HEK293 (cell line): ENCODE measurements around the gene ISCU.

Experiments used
- IKZF3 ChIP-seq: fragments of 450-650 bp; IDR thresholded peaks from 2 replicates; pipeline ENCODE4 v1.5.0; 2018; ENCODE audit warnings: missing biosample characterization, mild to moderate bottlenecking, missing genetic modification characterization, moderate library complexity
- KLF7 ChIP-seq: fragments of 450-650 bp; formaldehyde crosslinking; IDR thresholded peaks from 2 replicates; pipeline ENCODE4 v1.5.1; 2016; ENCODE audit warnings: missing biosample characterization, missing genetic modification characterization, borderline replicate concordance
- OSR2 ChIP-seq: fragments of 450-650 bp; formaldehyde crosslinking; IDR thresholded peaks from 2 replicates; pipeline ENCODE4 v1.5.1; 2016; ENCODE audit warnings: missing biosample characterization, missing genetic modification characterization
- PRDM1 ChIP-seq: fragments of 450-650 bp; formaldehyde crosslinking; IDR thresholded peaks from 2 replicates; pipeline ENCODE4; 2016; ENCODE audit warnings: missing biosample characterization, missing genetic modification characterization
- WT1 ChIP-seq: fragments of 450-650 bp; formaldehyde crosslinking; IDR thresholded peaks from 2 replicates; pipeline ENCODE4 v1.5.1; 2016; ENCODE audit warnings: missing biosample characterization, missing genetic modification characterization
- ZIC2 ChIP-seq: fragments of 450-650 bp; formaldehyde crosslinking; IDR thresholded peaks from 2 replicates; pipeline ENCODE4 v1.5.1; 2016; ENCODE audit warnings: missing biosample characterization, missing genetic modification characterization
- ZNF184 ChIP-seq: fragments of 450-650 bp; IDR thresholded peaks from 2 replicates; pipeline ENCODE4 v1.5.1; 2018; ENCODE audit warnings: missing biosample characterization, mild to moderate bottlenecking, missing genetic modification characterization
- ZNF501 ChIP-seq: fragments of 450-650 bp; formaldehyde crosslinking; IDR thresholded peaks from 2 replicates; pipeline ENCODE4 v1.5.1; 2016; ENCODE audit warnings: missing biosample characterization, missing genetic modification characterization
- ZNF549 ChIP-seq: fragments of 450-650 bp; IDR thresholded peaks from 2 replicates; pipeline ENCODE4 v1.5.1; 2018; ENCODE audit warnings: missing biosample characterization, missing genetic modification characterization, mild to moderate bottlenecking, inconsistent platforms, moderate library complexity
- ZNF555 ChIP-seq: fragments of 450-650 bp; formaldehyde crosslinking; conservative IDR thresholded peaks from 2 replicates; pipeline ENCODE4 v1.5.1; 2017; ENCODE audit warnings: missing biosample characterization, mild to moderate bottlenecking, missing genetic modification characterization, inconsistent platforms
- ZNF600 ChIP-seq: fragments of 450-650 bp; formaldehyde crosslinking; IDR thresholded peaks from 2 replicates; pipeline ENCODE4 v1.5.1; 2016; ENCODE audit warnings: missing biosample characterization, missing genetic modification characterization
- ZSCAN30 ChIP-seq: fragments of 450-650 bp; IDR thresholded peaks from 2 replicates; pipeline ENCODE4 v1.5.1; 2018; ENCODE audit warnings: missing biosample characterization, mild to moderate bottlenecking, missing genetic modification characterization, moderate library complexity
- TF ChIP-seq, protein P1 (sequence below): fragments of 450-650 bp; formaldehyde crosslinking; IDR thresholded peaks from 2 replicates; pipeline ENCODE4 v1.5.1; 2016; ENCODE audit warnings: missing biosample characterization, missing genetic modification characterization
- TF ChIP-seq, protein P2 (sequence below): fragments of 450-650 bp; formaldehyde crosslinking; IDR thresholded peaks from 2 replicates; pipeline ENCODE4 v1.5.1; 2016; ENCODE audit warnings: missing biosample characterization, missing genetic modification characterization
- TF ChIP-seq, protein P3 (sequence below): fragments of 450-650 bp; formaldehyde crosslinking; IDR thresholded peaks from 2 replicates; pipeline ENCODE4 v1.5.1; 2016; ENCODE audit warnings: missing biosample characterization, missing genetic modification characterization
- TF ChIP-seq, protein P4 (sequence below): fragments of 450-650 bp; formaldehyde crosslinking; IDR thresholded peaks from 2 replicates; pipeline ENCODE4 v1.5.1; 2016; ENCODE audit warnings: missing biosample characterization, missing genetic modification characterization
- TF ChIP-seq, protein P5 (sequence below): fragments of 450-650 bp; formaldehyde crosslinking; IDR thresholded peaks from 2 replicates; pipeline ENCODE4 v1.5.1; 2017; ENCODE audit warnings: missing biosample characterization, missing genetic modification characterization

ISCU gene

DNA sequence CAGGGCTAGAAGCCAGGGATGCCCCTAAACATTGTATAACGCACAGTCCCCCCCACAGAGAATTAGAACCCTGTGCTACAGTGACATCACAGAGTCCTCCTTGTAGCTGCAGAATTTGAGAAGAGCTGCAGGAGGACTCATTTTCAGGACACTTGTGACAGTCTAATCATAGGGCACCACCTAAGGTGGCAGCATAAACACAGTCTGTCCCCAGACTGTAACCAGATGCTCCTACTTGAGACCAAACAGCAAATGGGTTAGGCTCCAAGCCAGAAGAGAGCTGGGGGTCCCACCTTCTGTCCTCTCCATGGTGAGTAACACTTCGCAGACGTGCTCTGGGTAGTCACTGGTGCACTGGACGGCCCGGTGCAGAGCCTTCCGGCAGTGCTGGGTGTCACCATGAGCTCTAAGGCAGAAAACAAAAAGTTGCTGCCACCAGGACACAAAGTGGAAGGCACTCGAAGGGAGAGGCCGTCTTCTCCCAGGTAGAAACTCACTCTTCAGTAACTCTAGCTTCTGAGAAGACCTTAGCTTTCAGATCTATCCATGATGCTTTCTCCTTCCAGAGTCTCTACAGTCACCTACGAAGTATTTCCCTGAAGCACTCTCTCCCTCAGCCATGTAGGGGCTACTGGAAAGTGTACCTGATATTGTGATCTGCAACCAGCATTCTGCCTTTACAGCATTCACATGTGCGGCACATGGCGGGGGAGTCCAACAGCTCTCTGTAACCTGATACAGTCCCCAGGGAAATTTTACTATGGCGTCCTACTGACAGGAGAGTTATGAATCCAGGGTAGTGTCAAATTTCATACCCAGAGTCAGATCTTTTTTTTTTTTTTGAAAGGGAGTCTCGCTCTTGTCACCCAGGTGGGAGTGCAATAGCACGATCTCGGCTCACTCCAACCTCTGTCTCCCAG lies 30.2 kb upstream of the ISCU start (continued):
- TF ChIP-seq, protein P1, sequence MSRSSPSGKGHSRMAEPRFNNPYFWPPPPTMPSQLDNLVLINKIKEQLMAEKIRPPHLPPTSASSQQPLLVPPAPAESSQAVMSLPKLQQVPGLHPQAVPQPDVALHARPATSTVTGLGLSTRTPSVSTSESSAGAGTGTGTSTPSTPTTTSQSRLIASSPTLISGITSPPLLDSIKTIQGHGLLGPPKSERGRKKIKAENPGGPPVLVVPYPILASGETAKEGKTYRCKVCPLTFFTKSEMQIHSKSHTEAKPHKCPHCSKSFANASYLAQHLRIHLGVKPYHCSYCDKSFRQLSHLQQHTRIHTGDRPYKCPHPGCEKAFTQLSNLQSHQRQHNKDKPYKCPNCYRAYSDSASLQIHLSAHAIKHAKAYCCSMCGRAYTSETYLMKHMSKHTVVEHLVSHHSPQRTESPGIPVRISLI: peak; percentile 85
- no peak for TF ChIP-seq ZNF555 (tag by site-specific recombination)
- TF ChIP-seq ZSCAN30 (tag by site-specific recombination): peak; percentile 30; the same call in 1 of the 2 replicates
- peak; percentile 81 for TF ChIP-seq IKZF3
- peak; percentile 80 for TF ChIP-seq ZNF600 (tag by site-specific recombination)
- TF ChIP-seq ZNF184 (tag by site-specific recombination): no peak
- TF ChIP-seq OSR2 (tag by site-specific recombination): peak; percentile 69
- peak; percentile 55; the same call in 1 of the 2 replicates for TF ChIP-seq PRDM1
- TF ChIP-seq KLF7 (tag by site-specific recombination): no peak
- TF ChIP-seq, protein P2, sequence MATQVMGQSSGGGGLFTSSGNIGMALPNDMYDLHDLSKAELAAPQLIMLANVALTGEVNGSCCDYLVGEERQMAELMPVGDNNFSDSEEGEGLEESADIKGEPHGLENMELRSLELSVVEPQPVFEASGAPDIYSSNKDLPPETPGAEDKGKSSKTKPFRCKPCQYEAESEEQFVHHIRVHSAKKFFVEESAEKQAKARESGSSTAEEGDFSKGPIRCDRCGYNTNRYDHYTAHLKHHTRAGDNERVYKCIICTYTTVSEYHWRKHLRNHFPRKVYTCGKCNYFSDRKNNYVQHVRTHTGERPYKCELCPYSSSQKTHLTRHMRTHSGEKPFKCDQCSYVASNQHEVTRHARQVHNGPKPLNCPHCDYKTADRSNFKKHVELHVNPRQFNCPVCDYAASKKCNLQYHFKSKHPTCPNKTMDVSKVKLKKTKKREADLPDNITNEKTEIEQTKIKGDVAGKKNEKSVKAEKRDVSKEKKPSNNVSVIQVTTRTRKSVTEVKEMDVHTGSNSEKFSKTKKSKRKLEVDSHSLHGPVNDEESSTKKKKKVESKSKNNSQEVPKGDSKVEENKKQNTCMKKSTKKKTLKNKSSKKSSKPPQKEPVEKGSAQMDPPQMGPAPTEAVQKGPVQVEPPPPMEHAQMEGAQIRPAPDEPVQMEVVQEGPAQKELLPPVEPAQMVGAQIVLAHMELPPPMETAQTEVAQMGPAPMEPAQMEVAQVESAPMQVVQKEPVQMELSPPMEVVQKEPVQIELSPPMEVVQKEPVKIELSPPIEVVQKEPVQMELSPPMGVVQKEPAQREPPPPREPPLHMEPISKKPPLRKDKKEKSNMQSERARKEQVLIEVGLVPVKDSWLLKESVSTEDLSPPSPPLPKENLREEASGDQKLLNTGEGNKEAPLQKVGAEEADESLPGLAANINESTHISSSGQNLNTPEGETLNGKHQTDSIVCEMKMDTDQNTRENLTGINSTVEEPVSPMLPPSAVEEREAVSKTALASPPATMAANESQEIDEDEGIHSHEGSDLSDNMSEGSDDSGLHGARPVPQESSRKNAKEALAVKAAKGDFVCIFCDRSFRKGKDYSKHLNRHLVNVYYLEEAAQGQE (tag by site-specific recombination): 0 out of 2 replicates have a peak, but pooled peaks have one; percentile 9
- TF ChIP-seq, protein P3, sequence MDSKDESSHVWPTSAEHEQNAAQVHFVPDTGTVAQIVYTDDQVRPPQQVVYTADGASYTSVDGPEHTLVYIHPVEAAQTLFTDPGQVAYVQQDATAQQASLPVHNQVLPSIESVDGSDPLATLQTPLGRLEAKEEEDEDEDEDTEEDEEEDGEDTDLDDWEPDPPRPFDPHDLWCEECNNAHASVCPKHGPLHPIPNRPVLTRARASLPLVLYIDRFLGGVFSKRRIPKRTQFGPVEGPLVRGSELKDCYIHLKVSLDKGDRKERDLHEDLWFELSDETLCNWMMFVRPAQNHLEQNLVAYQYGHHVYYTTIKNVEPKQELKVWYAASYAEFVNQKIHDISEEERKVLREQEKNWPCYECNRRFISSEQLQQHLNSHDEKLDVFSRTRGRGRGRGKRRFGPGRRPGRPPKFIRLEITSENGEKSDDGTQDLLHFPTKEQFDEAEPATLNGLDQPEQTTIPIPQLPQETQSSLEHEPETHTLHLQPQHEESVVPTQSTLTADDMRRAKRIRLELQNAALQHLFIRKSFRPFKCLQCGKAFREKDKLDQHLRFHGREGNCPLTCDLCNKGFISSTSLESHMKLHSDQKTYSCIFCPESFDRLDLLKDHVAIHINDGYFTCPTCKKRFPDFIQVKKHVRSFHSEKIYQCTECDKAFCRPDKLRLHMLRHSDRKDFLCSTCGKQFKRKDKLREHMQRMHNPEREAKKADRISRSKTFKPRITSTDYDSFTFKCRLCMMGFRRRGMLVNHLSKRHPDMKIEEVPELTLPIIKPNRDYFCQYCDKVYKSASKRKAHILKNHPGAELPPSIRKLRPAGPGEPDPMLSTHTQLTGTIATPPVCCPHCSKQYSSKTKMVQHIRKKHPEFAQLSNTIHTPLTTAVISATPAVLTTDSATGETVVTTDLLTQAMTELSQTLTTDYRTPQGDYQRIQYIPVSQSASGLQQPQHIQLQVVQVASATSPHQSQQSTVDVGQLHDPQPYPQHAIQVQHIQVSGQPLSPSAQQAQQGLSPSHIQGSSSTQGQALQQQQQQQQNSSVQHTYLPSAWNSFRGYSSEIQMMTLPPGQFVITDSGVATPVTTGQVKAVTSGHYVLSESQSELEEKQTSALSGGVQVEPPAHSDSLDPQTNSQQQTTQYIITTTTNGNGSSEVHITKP: peak; percentile 78
- TF ChIP-seq, protein P4, sequence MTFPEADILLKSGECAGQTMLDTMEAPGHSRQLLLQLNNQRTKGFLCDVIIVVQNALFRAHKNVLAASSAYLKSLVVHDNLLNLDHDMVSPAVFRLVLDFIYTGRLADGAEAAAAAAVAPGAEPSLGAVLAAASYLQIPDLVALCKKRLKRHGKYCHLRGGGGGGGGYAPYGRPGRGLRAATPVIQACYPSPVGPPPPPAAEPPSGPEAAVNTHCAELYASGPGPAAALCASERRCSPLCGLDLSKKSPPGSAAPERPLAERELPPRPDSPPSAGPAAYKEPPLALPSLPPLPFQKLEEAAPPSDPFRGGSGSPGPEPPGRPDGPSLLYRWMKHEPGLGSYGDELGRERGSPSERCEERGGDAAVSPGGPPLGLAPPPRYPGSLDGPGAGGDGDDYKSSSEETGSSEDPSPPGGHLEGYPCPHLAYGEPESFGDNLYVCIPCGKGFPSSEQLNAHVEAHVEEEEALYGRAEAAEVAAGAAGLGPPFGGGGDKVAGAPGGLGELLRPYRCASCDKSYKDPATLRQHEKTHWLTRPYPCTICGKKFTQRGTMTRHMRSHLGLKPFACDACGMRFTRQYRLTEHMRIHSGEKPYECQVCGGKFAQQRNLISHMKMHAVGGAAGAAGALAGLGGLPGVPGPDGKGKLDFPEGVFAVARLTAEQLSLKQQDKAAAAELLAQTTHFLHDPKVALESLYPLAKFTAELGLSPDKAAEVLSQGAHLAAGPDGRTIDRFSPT (tag by site-specific recombination): 0 out of 2 replicates have a peak, but pooled peaks have one; percentile 34
- TF ChIP-seq WT1: peak; percentile 70; the same call in 1 of the 2 replicates
- 0 out of 2 replicates have a peak, but pooled peaks have one; percentile 54 for TF ChIP-seq ZNF501 (tag by site-specific recombination)
- TF ChIP-seq, protein P5, sequence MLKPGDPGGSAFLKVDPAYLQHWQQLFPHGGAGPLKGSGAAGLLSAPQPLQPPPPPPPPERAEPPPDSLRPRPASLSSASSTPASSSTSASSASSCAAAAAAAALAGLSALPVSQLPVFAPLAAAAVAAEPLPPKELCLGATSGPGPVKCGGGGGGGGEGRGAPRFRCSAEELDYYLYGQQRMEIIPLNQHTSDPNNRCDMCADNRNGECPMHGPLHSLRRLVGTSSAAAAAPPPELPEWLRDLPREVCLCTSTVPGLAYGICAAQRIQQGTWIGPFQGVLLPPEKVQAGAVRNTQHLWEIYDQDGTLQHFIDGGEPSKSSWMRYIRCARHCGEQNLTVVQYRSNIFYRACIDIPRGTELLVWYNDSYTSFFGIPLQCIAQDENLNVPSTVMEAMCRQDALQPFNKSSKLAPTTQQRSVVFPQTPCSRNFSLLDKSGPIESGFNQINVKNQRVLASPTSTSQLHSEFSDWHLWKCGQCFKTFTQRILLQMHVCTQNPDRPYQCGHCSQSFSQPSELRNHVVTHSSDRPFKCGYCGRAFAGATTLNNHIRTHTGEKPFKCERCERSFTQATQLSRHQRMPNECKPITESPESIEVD (tag by site-specific recombination): peak; percentile 40; the same call in 1 of the 2 replicates
- no peak for TF ChIP-seq ZNF549
- peak; percentile 58 for TF ChIP-seq ZIC2 (tag by site-specific recombination)
